Activated CD4-positive, alpha-beta T cell treated with anti-CD3 and anti-CD28 coated beads, Interleukin-2, amount 10 ng/mL, durations not matched to agents 24 days and 14 days (primary cell): ENCODE results near the gene CLDN18. TPM values are rescaled to one million over a fixed set of nuclear protein-coding genes. Genes with fewer than 3 reads are reported as not detected.

Experiments
- DNase-seq: peaks from one replicate; pipeline ENCODE4 v3.0.0; 2022
- H3K27ac Mint-ChIP-seq: one replicate; pipeline ENCODE4 v1.8.0; 2022; ENCODE audit warnings: mild to moderate bottlenecking, mixed read lengths
- H3K27me3 Mint-ChIP-seq: one replicate; pipeline ENCODE4 v1.8.0; 2022; ENCODE audit warnings: mixed read lengths
- H3K36me3 Mint-ChIP-seq: one replicate; pipeline ENCODE4 v1.8.0; 2022; ENCODE audit warnings: low read depth, mild to moderate bottlenecking, mixed read lengths
- H3K4me1 Mint-ChIP-seq: one replicate; pipeline ENCODE4 v1.8.0; 2021; ENCODE audit warnings: mixed read lengths
- H3K4me3 Mint-ChIP-seq: one replicate; pipeline ENCODE4 v1.8.0; 2022; ENCODE audit warnings: mild to moderate bottlenecking, moderate library complexity, mixed read lengths
- H3K9me3 Mint-ChIP-seq: one replicate; pipeline ENCODE4 v1.8.0; 2021; ENCODE audit warnings: mixed read lengths
- intact Hi-C: fragments of 100-400 bp; cut with micrococcal nuclease; formaldehyde crosslinking; loops from one replicate; pipeline ENCODE4 v1.15.1; 2023
- total RNA-seq: library from RNA; stranded (reverse); gene quantifications from 2 replicates; pipeline ENCODE4 v1.2.3, GENCODE V29; 2022

The CLDN18 gene
- total RNA-seq, 1 donor from 2014 or later: not detected

- no peak overlapping the region for H3K27ac Mint-ChIP-seq
Measured at GRCh38 chr3:138062037-138062436, 52.1 kb downstream of the CLDN18 start.

GRCh38 chr3:138062626-138063025 is 52.7 kb downstream of the CLDN18 start:
- H3K9me3 Mint-ChIP-seq: no peaks in the 10 kb centered on the region
- H3K36me3 Mint-ChIP-seq: no peaks in the 10 kb centered on the region
- peaks cover 13% of the 10 kb centered on the region for H3K4me1 Mint-ChIP-seq
- no peak overlapping the region for H3K27ac Mint-ChIP-seq
- H3K4me3 Mint-ChIP-seq: no peak overlapping the region
- H3K27me3 Mint-ChIP-seq: peaks cover 12% of the 10 kb centered on the region
- intact Hi-C loops: loop anchor here (10.0 kb wide), 1 partner anchor 862 kb away; no protein-coding TSS in a partner anchor
- DNase-seq: peak; percentile 49

More at GRCh38 chr3:138062037-138062436, 52.1 kb downstream of the CLDN18 start:
- Mint-ChIP-seq H3K27me3 (peaks cover 16% of the 10 kb centered on the region), H3K4me3 (no peak overlapping the region), H3K4me1 (peaks cover 12% of the 10 kb centered on the region), H3K36me3 (no peaks in the 10 kb centered on the region), H3K9me3 (no peaks in the 10 kb centered on the region)
- intact Hi-C loops: loop anchor here (10.0 kb wide), 1 partner anchor 863 kb away; no protein-coding TSS in a partner anchor
- no peak for DNase-seq

- peak; percentile 39 for DNase-seq
- intact Hi-C loops: loop anchor here (10.0 kb wide), 1 partner anchor 861 kb away; no protein-coding TSS in a partner anchor
- no peaks in the 10 kb centered on the region for H3K36me3 Mint-ChIP-seq
- H3K9me3 Mint-ChIP-seq: no peaks in the 10 kb centered on the region
- H3K27ac Mint-ChIP-seq: no peak overlapping the region
- peaks cover 13% of the 10 kb centered on the region for H3K4me1 Mint-ChIP-seq
- peaks cover 9% of the 10 kb centered on the region for H3K27me3 Mint-ChIP-seq
- H3K4me3 Mint-ChIP-seq: no peak overlapping the region
Measured at GRCh38 chr3:138063416-138063815, 53.5 kb downstream of the CLDN18 start.

- Mint-ChIP-seq H3K27me3 (peaks cover 13% of the 10 kb centered on the region), H3K36me3 (no peaks in the 10 kb centered on the region), H3K4me3 (peak overlapping the region; percentile 2), H3K9me3 (no peaks in the 10 kb centered on the region), H3K27ac (peak overlapping the region; percentile 81), H3K4me1 (peaks cover 12% of the 10 kb centered on the region)
- intact Hi-C loops: loop anchor here (1.0 to 10.0 kb wide), 5 partner anchors 16 to 1869 kb away; partner anchors contain the start of genes DBR1 and MSL2
- no peak for DNase-seq
Measured at GRCh38 chr3:138065949-138066348, 56.0 kb downstream of the CLDN18 start.

- Mint-ChIP-seq H3K36me3 (no peaks in the 10 kb centered on the region), H3K4me3 (peak overlapping the region; percentile 2), H3K27ac (peak overlapping the region; percentile 81), H3K27me3 (peaks cover 17% of the 10 kb centered on the region), H3K4me1 (peaks cover 12% of the 10 kb centered on the region), H3K9me3 (no peaks in the 10 kb centered on the region)
- intact Hi-C loops: loop anchor here (1.0 to 10.0 kb wide), 5 partner anchors 16 to 1869 kb away; partner anchors contain the start of genes DBR1 and MSL2
- DNase-seq: peak; percentile 72
Measured at GRCh38 chr3:138066383-138066782, 56.4 kb downstream of the CLDN18 start.

GRCh38 chr3:138066972-138067371 is 57.0 kb downstream of the CLDN18 start:
- peaks cover 17% of the 10 kb centered on the region for H3K27me3 Mint-ChIP-seq
- H3K27ac Mint-ChIP-seq: no peak overlapping the region
- no peaks in the 10 kb centered on the region for H3K9me3 Mint-ChIP-seq
- DNase-seq: no peak
- H3K4me1 Mint-ChIP-seq: peaks cover 12% of the 10 kb centered on the region
- intact Hi-C loops: loop anchor here (1.0 to 10.0 kb wide), 5 partner anchors 15 to 1870 kb away; partner anchors contain the start of genes DBR1 and MSL2
- no peaks in the 10 kb centered on the region for H3K36me3 Mint-ChIP-seq
- no peak overlapping the region for H3K4me3 Mint-ChIP-seq

GRCh38 chr3:138068046-138068445 is 58.1 kb downstream of the CLDN18 start:
- Mint-ChIP-seq H3K27ac (no peak overlapping the region), H3K27me3 (peaks cover 17% of the 10 kb centered on the region), H3K4me1 (peaks cover 12% of the 10 kb centered on the region), H3K9me3 (no peaks in the 10 kb centered on the region), H3K36me3 (no peaks in the 10 kb centered on the region), H3K4me3 (no peak overlapping the region)
- intact Hi-C loops: loop anchor here (1.0 to 10.0 kb wide), 5 partner anchors 51 to 1871 kb away; partner anchors contain the start of genes DBR1 and MSL2
- DNase-seq: no peak

GRCh38 chr3:138068579-138069174 is 58.7 kb downstream of the CLDN18 start:
- intact Hi-C loops: loop anchor here (1.0 to 10.0 kb wide), 5 partner anchors 51 to 1871 kb away; partner anchors contain the start of genes DBR1 and MSL2
- H3K4me3 Mint-ChIP-seq: no peak overlapping the region
- H3K27me3 Mint-ChIP-seq: peaks cover 23% of the 10 kb centered on the region
- no peaks in the 10 kb centered on the region for H3K36me3 Mint-ChIP-seq
- no peak overlapping the region for H3K27ac Mint-ChIP-seq
- peak; percentile 93 for DNase-seq
- peaks cover 12% of the 10 kb centered on the region for H3K4me1 Mint-ChIP-seq
- H3K9me3 Mint-ChIP-seq: no peaks in the 10 kb centered on the region

GRCh38 chr3:138070006-138070405 is 60.0 kb downstream of the CLDN18 start:
- Mint-ChIP-seq H3K4me3 (no peak overlapping the region), H3K36me3 (no peaks in the 10 kb centered on the region), H3K4me1 (peaks cover 12% of the 10 kb centered on the region), H3K9me3 (no peaks in the 10 kb centered on the region), H3K27ac (no peak overlapping the region), H3K27me3 (peaks cover 19% of the 10 kb centered on the region)
- no peak for DNase-seq
- intact Hi-C loops: loop anchor here (10.0 kb wide), 1 partner anchor 525 kb away; the partner anchor contains the start of gene CEP70

GRCh38 chr3:138072796-138073195 is 62.8 kb downstream of the CLDN18 start:
- H3K27ac Mint-ChIP-seq: no peak overlapping the region
- intact Hi-C loops: loop anchor here (10.0 kb wide), 1 partner anchor 522 kb away; the partner anchor contains the start of gene CEP70
- H3K9me3 Mint-ChIP-seq: no peaks in the 10 kb centered on the region

GRCh38 chr3:138078096-138078495 is 68.1 kb downstream of the CLDN18 start:
- peaks cover 26% of the 10 kb centered on the region for H3K4me1 Mint-ChIP-seq
- no peak for DNase-seq
- H3K4me3 Mint-ChIP-seq: no peak overlapping the region
- peaks cover 7% of the 10 kb centered on the region for H3K27me3 Mint-ChIP-seq
- no peaks in the 10 kb centered on the region for H3K9me3 Mint-ChIP-seq
- H3K36me3 Mint-ChIP-seq: no peaks in the 10 kb centered on the region
- no peak overlapping the region for H3K27ac Mint-ChIP-seq
- intact Hi-C loops: loop anchor here (10.0 kb wide), 1 partner anchor 517 kb away; the partner anchor contains the start of gene CEP70

More at GRCh38 chr3:138072796-138073195, 62.8 kb downstream of the CLDN18 start:
- H3K36me3 Mint-ChIP-seq: no peaks in the 10 kb centered on the region
- H3K27me3 Mint-ChIP-seq: peaks cover 19% of the 10 kb centered on the region
- peaks cover 2% of the 10 kb centered on the region for H3K4me1 Mint-ChIP-seq
- no peak for DNase-seq
- no peak overlapping the region for H3K4me3 Mint-ChIP-seq

- Mint-ChIP-seq H3K4me1 (peaks cover 34% of the 10 kb centered on the region), H3K27ac (no peak overlapping the region), H3K9me3 (no peaks in the 10 kb centered on the region), H3K4me3 (no peak overlapping the region), H3K36me3 (no peaks in the 10 kb centered on the region), H3K27me3 (no peaks in the 10 kb centered on the region)
- intact Hi-C loops: loop anchor here (10.0 kb wide), 1 partner anchor 516 kb away; the partner anchor contains the start of gene CEP70
- DNase-seq: no peak
Measured at GRCh38 chr3:138078901-138079344, 69.0 kb downstream of the CLDN18 start.

- no peaks in the 10 kb centered on the region for H3K9me3 Mint-ChIP-seq
- no peak overlapping the region for H3K4me3 Mint-ChIP-seq
- no peaks in the 10 kb centered on the region for H3K27me3 Mint-ChIP-seq
- no peaks in the 10 kb centered on the region for H3K36me3 Mint-ChIP-seq
- no peak for DNase-seq
- H3K4me1 Mint-ChIP-seq: peaks cover 38% of the 10 kb centered on the region
- intact Hi-C loops: loop anchor here (5.0 to 10.0 kb wide), 2 partner anchors 37 to 515 kb away; partner anchors contain the start of genes CEP70 and DZIP1L
- no peak overlapping the region for H3K27ac Mint-ChIP-seq
Measured at GRCh38 chr3:138079901-138080300, 69.9 kb downstream of the CLDN18 start.
